Left lung (tissue), 10 donors: ENCODE results near the gene NBAS. TPM values are rescaled to one million over a fixed set of nuclear protein-coding genes. Genes with fewer than 3 reads are reported as not detected.
A peak's percentile ranks its signal among the peaks of the same experiment; 100 is the strongest.

Experiments
- ATAC-seq: fragments of 200-7000 bp; cut with Tn5 transposase; one replicate; pipeline ENCODE4 v1.9.1; 2020; ENCODE audit warnings: moderate library complexity
- DNase-seq, 4 donors: peaks; one replicate each; pipeline ENCODE4 v3.0.0-alpha.2; 2013 to 2020
- H3K27ac ChIP-seq, 2 donors: fragments of 200-600 bp; sonication (generic) in 1 of 2; one replicate each; pipeline versions ENCODE4 v1.5.0 to v1.8.0; 2020 to 2021
- H3K27me3 ChIP-seq, 2 donors: fragments of 200-600 bp; sonication (generic) in 1 of 2; one replicate each; pipeline versions ENCODE4 v1.5.0 to v1.8.0; 2020 to 2021
- H3K36me3 ChIP-seq, 2 donors: fragments of 200-600 bp; sonication (generic) in 1 of 2; one replicate each; pipeline versions ENCODE4 v1.5.0 to v1.8.0; 2020 to 2021
- H3K4me1 ChIP-seq, 2 donors: fragments of 200-600 bp; one replicate each; pipeline ENCODE4 v1.8.0; 2021
- H3K4me3 ChIP-seq, 2 donors: fragments of 200-600 bp; sonication (generic) in 1 of 2; one replicate each; pipeline versions ENCODE4 v1.5.0 to v1.8.0; 2020 to 2021; ENCODE audit warnings: mild to moderate bottlenecking in 1 of 2
- H3K9me3 ChIP-seq, 2 donors: fragments of 200-600 bp; sonication (generic) in 1 of 2; one replicate each; pipeline versions ENCODE4 v1.5.0 to v1.8.0; 2020 to 2021
- intact Hi-C, 2 donors: fragments of 100-400 bp; cut with DNase I; formaldehyde crosslinking; loops; one replicate each; pipeline versions ENCODE4 v1.11.2 to v1.14.2; 2022
- polyA plus RNA-seq, 6 donors: library from polyadenylated mRNA; unstranded; fragments of 120-200 nt; gene quantifications; one replicate each; pipeline ENCODE4 v1.2.1, GENCODE V29; 2013; ENCODE audit not compliant: insufficient read length in 6 of 6
- total RNA-seq, 2 donors: library from RNA; stranded (reverse); fragmentation: NEBNext Ultra II Directional; extraction: Animal tissue kit (Norgen Biotek cat#: 25700); gene quantifications; one replicate each; pipeline ENCODE4 v1.2.1, GENCODE V29; 2021
- TF ChIP-seq, protein P1 (sequence below), 2 donors: fragments of 200-600 bp; sonication (generic) in 1 of 2; IDR thresholded peaks; one replicate each; pipeline versions ENCODE4 v1.5.0 to v1.8.0; 2021; ENCODE audit warnings: antibody characterized with exemption in 2 of 2
- donor health status: DM: no; HTN: yes; CAD: no.
- donor health status: DM: no; HTN: no; CAD: no.

Gene NBAS
- total and polyA plus RNA-seq, 8 donors, result 36.6 to 57.4 (median 46.3) TPM

DNA sequence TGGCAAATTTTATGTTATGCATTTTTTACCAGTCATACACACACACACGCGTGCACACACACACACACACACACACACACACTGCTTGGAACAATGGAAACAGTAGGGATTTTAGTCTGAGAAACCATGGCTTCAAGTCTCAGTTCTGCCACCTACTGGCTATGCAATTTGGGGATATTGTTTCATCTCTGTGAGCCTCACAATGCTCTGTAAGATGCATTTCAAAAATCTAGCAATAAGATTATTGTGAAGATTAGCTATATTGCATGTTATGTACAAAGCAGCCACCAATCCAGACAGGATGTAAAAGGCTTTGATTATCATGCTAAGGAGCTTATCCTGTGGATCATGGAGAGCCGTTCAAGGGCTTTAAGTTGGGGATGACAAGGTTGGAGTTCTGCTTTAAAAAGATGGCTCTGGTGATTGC lies 401.4 kb downstream of the NBAS start:
- ATAC-seq, result peak; percentile 58
- Histone ChIP-seq H3K36me3 (no peaks in the 10 kb centered on the region), H3K27me3 (no peaks in the 10 kb centered on the region), H3K4me1 (no peaks in the 10 kb centered on the region), H3K27ac (no peak overlapping the region), H3K4me3 (no peak overlapping the region), H3K9me3 (no peaks in the 10 kb centered on the region)
- peak in 1 of 4 donors; percentile 27 for DNase-seq
- intact Hi-C loops, result no loop called here
- TF ChIP-seq, protein P1, sequence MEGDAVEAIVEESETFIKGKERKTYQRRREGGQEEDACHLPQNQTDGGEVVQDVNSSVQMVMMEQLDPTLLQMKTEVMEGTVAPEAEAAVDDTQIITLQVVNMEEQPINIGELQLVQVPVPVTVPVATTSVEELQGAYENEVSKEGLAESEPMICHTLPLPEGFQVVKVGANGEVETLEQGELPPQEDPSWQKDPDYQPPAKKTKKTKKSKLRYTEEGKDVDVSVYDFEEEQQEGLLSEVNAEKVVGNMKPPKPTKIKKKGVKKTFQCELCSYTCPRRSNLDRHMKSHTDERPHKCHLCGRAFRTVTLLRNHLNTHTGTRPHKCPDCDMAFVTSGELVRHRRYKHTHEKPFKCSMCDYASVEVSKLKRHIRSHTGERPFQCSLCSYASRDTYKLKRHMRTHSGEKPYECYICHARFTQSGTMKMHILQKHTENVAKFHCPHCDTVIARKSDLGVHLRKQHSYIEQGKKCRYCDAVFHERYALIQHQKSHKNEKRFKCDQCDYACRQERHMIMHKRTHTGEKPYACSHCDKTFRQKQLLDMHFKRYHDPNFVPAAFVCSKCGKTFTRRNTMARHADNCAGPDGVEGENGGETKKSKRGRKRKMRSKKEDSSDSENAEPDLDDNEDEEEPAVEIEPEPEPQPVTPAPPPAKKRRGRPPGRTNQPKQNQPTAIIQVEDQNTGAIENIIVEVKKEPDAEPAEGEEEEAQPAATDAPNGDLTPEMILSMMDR (IDR thresholded peaks at IDR 0.05), result peak; percentile 18 to 23

DNA sequence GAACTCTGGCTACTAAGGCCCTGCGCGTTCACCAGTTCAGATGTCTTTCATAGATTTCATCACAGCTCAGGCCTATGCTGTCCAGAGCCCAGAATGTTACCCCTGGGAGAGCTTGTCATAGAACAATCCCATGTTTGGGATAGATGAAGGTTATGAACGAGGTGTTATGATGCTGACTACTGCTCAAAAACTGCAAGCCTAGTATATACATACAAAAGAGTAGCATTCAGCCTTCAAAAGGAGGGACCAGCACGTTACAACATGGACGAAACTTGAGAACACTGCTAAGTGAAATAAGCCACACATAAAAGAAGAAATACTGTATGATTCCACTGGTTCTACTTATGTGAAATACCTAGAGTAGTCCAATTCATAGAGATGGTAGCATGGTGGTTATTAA lies 401.9 kb downstream of the NBAS start:
- intact Hi-C loops, result no loop called here
- Histone ChIP-seq H3K27ac (no peak overlapping the region), H3K4me3 (no peak overlapping the region), H3K4me1 (no peaks in the 10 kb centered on the region), H3K9me3 (no peaks in the 10 kb centered on the region), H3K36me3 (no peaks in the 10 kb centered on the region), H3K27me3 (no peaks in the 10 kb centered on the region)
- ATAC-seq (no peak), DNase-seq (no peak)
- TF ChIP-seq, protein P1 (IDR thresholded peaks at IDR 0.05), result no peak

DNA sequence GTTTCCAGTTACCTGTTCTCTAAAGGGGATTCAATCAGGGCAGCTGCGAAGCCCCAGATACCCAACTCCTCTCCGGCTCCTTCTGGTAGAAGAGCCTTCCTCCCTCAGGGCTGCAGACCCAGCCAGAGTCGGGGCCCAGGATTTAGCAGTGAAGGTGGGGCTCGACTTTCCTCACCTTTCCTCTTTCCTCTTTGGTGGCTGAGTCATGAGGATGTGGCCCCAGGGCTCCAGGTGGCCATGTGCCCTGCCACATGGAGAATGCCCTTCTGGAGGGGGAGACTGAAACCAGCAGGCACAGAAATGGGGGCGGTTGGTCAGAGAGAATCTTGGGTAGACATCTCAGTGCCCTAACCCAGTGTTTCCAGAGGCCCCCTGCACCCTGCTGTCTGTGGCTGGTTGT lies 402.6 kb downstream of the NBAS start:
- Histone ChIP-seq H3K4me3 (no peak overlapping the region), H3K4me1 (no peaks in the 10 kb centered on the region), H3K36me3 (no peaks in the 10 kb centered on the region), H3K27me3 (no peaks in the 10 kb centered on the region), H3K27ac (no peak overlapping the region), H3K9me3 (no peaks in the 10 kb centered on the region)
- DNase-seq (no peak), ATAC-seq (no peak)
- intact Hi-C loops, result no loop called here
- TF ChIP-seq, protein P1 (IDR thresholded peaks at IDR 0.05), result no peak

DNA sequence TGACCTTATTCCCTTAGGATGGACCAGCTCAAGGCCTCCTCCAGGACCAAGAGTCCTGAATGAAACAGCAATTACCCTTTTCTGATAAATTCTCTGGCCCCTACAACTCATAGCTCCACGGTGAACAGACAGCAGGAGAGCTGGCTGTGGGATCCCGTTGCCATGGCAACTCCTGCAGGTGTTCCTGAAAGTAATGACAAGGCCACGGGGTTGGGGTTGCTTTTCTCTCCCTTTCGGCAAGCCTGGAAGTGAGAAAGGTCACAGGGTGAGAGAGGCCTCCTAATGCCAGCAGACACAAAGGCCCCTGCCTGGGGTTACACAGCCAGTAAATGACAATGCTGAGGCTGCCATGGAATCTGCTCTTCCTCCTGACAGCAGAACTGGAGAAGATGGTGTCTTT lies 403.0 kb downstream of the NBAS start:
- no peak for ATAC-seq

DNA sequence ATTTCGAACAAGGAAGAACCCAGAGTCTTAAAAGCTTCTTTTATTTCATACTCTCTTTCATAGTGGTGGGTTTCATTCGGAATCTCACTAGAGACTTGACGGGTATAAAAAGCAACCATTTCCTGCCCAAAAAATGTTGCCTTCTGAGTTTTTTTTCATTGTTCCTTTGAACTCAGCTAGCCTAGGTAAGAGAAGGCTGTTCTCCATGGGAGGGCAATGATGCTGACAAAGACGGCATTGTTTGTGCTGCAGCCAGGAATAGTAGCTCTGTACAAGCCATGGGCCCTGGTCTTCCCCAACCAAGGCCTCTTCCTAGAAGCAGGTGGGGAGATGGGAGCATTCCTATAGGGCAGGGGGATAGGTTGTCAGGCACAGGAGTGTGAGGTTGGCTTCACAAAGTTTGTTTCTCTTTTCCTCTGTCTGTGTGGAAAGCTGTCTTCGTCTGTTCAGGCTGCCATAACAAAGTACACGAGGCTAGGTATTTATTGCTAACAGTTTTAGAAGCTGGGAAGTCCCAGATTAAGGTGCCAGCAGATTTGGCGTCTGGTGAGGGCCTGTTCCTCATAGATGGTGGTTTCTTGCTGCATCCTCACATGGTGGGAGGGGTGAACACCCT lies 405.1 kb downstream of the NBAS start:
- Histone ChIP-seq H3K4me1 (no peaks in the 10 kb centered on the region), H3K27me3 (no peaks in the 10 kb centered on the region), H3K4me3 (no peak overlapping the region), H3K36me3 (no peaks in the 10 kb centered on the region), H3K9me3 (no peaks in the 10 kb centered on the region), H3K27ac (no peak overlapping the region)
- no peak for DNase-seq
- no peak for ATAC-seq
- intact Hi-C loops, result no loop called here
- TF ChIP-seq, protein P1 (IDR thresholded peaks at IDR 0.05), result no peak

More for the DNA sequence above, 403.0 kb downstream of the NBAS start:
- DNase-seq, result no peak
- H3K4me1 ChIP-seq, result no peaks in the 10 kb centered on the region
- intact Hi-C loops, result no loop called here
- H3K27me3 ChIP-seq, result no peaks in the 10 kb centered on the region
- H3K4me3 ChIP-seq, result no peak overlapping the region
- H3K27ac ChIP-seq, result no peak overlapping the region
- no peaks in the 10 kb centered on the region for H3K36me3 ChIP-seq
- TF ChIP-seq, protein P1 (IDR thresholded peaks at IDR 0.05), result no peak
- no peaks in the 10 kb centered on the region for H3K9me3 ChIP-seq
